HEK293 (cell line): Measurements from ENCODE around the gene TEDC2.

Source experiments
- CTCF ChIA-PET: fragments of 350-600 bp; formaldehyde crosslinking; extraction: SDS; loops from one replicate; lab custom pipeline; 2021; ENCODE audit warnings: antibody characterized with exemption; lab: Yijun Ruan, JAX
- POLR2A ChIA-PET: fragments of 300-600 bp; formaldehyde crosslinking; extraction: SDS; loops from one replicate; lab custom pipeline; 2020; ENCODE audit warnings: antibody characterized with exemption, inconsistent platforms; lab: Yijun Ruan, JAX
- H3K27ac ChIP-seq: fragments of 200-500 bp; sonication (Bioruptor generic); 2 replicates; pipeline ENCODE4 v1.5.1; 2014; ENCODE audit warnings: low read depth, low read length, control low read depth, inconsistent platforms; ENCODE audit errors: extremely low read depth
- H3K36me3 ChIP-seq, 2 experiments: fragments of 200-500 bp in 1 of 2; sonication (Bioruptor generic) in 1 of 2; 1 replicate in 1 of 2; 2 replicates in 1 of 2; pipeline ENCODE4 v1.5.1; 2014 to 2017; ENCODE audit warnings: inconsistent platforms in 2 of 2, low read length in 2 of 2; ENCODE audit not compliant: control insufficient read depth in 2 of 2, insufficient read depth in 1 of 2
- H3K4me1 ChIP-seq: fragments of 200-500 bp; sonication (Bioruptor generic); 2 replicates; pipeline ENCODE4 v1.5.1; 2014; ENCODE audit warnings: mild to moderate bottlenecking, low read length, inconsistent platforms; ENCODE audit not compliant: control insufficient read depth, insufficient read depth
- H3K4me3 ChIP-seq: 2 replicates; pipeline ENCODE4 v1.5.1; 2011; ENCODE audit warnings: low read depth, mild to moderate bottlenecking, control low read depth, low read length, moderate library complexity
- H3K9me3 ChIP-seq: fragments of 200-500 bp; sonication (Bioruptor generic); 2 replicates; pipeline ENCODE4 v1.5.1; 2014; ENCODE audit warnings: low read depth, low read length, inconsistent platforms; ENCODE audit not compliant: control insufficient read depth, insufficient read depth
- CTCF ChIP-seq: fragments of 450-650 bp; formaldehyde crosslinking; IDR thresholded peaks from 2 replicates; pipeline ENCODE4 v1.5.1; 2016; ENCODE audit warnings: missing biosample characterization, missing genetic modification characterization
- GLIS1 ChIP-seq: fragments of 450-650 bp; formaldehyde crosslinking; IDR thresholded peaks from 2 replicates; pipeline ENCODE4 v1.5.1; 2016; ENCODE audit warnings: missing biosample characterization, missing genetic modification characterization
- HOXC10 ChIP-seq: sonication (generic); formaldehyde crosslinking; IDR thresholded peaks from 2 replicates; pipeline ENCODE4 v1.8.1; 2023; ENCODE audit warnings: mild to moderate bottlenecking, missing genetic modification reagents
- KLF10 ChIP-seq: fragments of 450-650 bp; IDR thresholded peaks from 2 replicates; pipeline ENCODE4 v1.5.1; 2018; ENCODE audit warnings: missing biosample characterization, mild to moderate bottlenecking, missing genetic modification characterization
- SP2 ChIP-seq: fragments of 450-650 bp; formaldehyde crosslinking; IDR thresholded peaks from 2 replicates; pipeline ENCODE4 v1.5.1; 2016; ENCODE audit warnings: missing biosample characterization, missing genetic modification characterization
- TSHZ1 ChIP-seq: fragments of 450-650 bp; formaldehyde crosslinking; IDR thresholded peaks from 2 replicates; pipeline ENCODE4 v1.5.1; 2016; ENCODE audit warnings: missing biosample characterization, missing genetic modification characterization, borderline replicate concordance
- ZBTB10 ChIP-seq: fragments of 450-650 bp; formaldehyde crosslinking; IDR thresholded peaks from 2 replicates; pipeline ENCODE4 v1.5.1; 2016; ENCODE audit warnings: missing biosample characterization, missing genetic modification characterization
- ZFP37 ChIP-seq: fragments of 450-650 bp; formaldehyde crosslinking; IDR thresholded peaks from 2 replicates; pipeline ENCODE4 v1.5.1; 2016; ENCODE audit warnings: missing biosample characterization, missing genetic modification characterization
- ZFP69B ChIP-seq: fragments of 450-650 bp; formaldehyde crosslinking; IDR thresholded peaks from 2 replicates; pipeline ENCODE4 v1.5.1; 2016; ENCODE audit warnings: missing biosample characterization, missing genetic modification characterization
- ZNF280C ChIP-seq: fragments of 450-650 bp; formaldehyde crosslinking; IDR thresholded peaks from 2 replicates; pipeline ENCODE4 v1.5.1; 2016; ENCODE audit warnings: missing biosample characterization, missing genetic modification characterization
- ZNF394 ChIP-seq: fragments of 450-650 bp; formaldehyde crosslinking; IDR thresholded peaks from 2 replicates; pipeline ENCODE4 v1.5.1; 2016; ENCODE audit warnings: missing biosample characterization, missing genetic modification characterization, mild to moderate bottlenecking, moderate library complexity, borderline replicate concordance
- ZNF416 ChIP-seq: fragments of 450-650 bp; formaldehyde crosslinking; IDR thresholded peaks from 2 replicates; pipeline ENCODE4 v1.5.1; 2016; ENCODE audit warnings: missing biosample characterization, missing genetic modification characterization
- ZNF426 ChIP-seq: fragments of 450-650 bp; formaldehyde crosslinking; IDR thresholded peaks from 2 replicates; pipeline ENCODE4 v1.5.1; 2017; ENCODE audit warnings: missing biosample characterization, missing genetic modification characterization, mild to moderate bottlenecking, inconsistent platforms, moderate library complexity
- ZNF501 ChIP-seq: fragments of 450-650 bp; formaldehyde crosslinking; IDR thresholded peaks from 2 replicates; pipeline ENCODE4 v1.5.1; 2016; ENCODE audit warnings: missing biosample characterization, missing genetic modification characterization
- ZNF521 ChIP-seq: fragments of 450-650 bp; formaldehyde crosslinking; IDR thresholded peaks from 2 replicates; pipeline ENCODE4 v1.5.1; 2017; ENCODE audit warnings: missing biosample characterization, mild to moderate bottlenecking, missing genetic modification characterization
- ZNF621 ChIP-seq: fragments of 450-650 bp; formaldehyde crosslinking; IDR thresholded peaks from 2 replicates; pipeline ENCODE4 v1.5.1; 2017; ENCODE audit warnings: missing biosample characterization, missing genetic modification characterization
- ZNF629 ChIP-seq: fragments of 450-650 bp; formaldehyde crosslinking; IDR thresholded peaks from 2 replicates; pipeline ENCODE4 v1.5.1; 2017; ENCODE audit warnings: missing biosample characterization, missing genetic modification characterization
- ZNF677 ChIP-seq: fragments of 450-650 bp; IDR thresholded peaks from 2 replicates; pipeline ENCODE4 v1.5.0; 2018; ENCODE audit warnings: missing biosample characterization, mild to moderate bottlenecking, missing genetic modification characterization, moderate library complexity
- ZNF692 ChIP-seq: fragments of 450-650 bp; formaldehyde crosslinking; IDR thresholded peaks from 2 replicates; pipeline ENCODE4 v1.5.1; 2016; ENCODE audit warnings: missing biosample characterization, missing genetic modification characterization
- ZSCAN30 ChIP-seq: fragments of 450-650 bp; IDR thresholded peaks from 2 replicates; pipeline ENCODE4 v1.5.1; 2018; ENCODE audit warnings: missing biosample characterization, mild to moderate bottlenecking, missing genetic modification characterization, moderate library complexity

Gene TEDC2

GRCh38 chr16:2425825-2426430, 34.0 kb upstream of the TEDC2 start:
- TF ChIP-seq ZNF692 (tag by site-specific recombination) (peak; percentile 58), SP2 (no peak), HOXC10 (no peak), ZNF521 (tag by site-specific recombination) (no peak), TSHZ1 (tag by site-specific recombination) (no peak), GLIS1 (tag by site-specific recombination) (no peak), ZNF416 (tag by site-specific recombination) (no peak), KLF10 (tag by site-specific recombination) (no peak), ZNF426 (tag by site-specific recombination) (no peak), ZSCAN30 (tag by site-specific recombination) (no peak), ZFP69B (tag by site-specific recombination) (peak; percentile 13; the same call in 1 of the 2 replicates), ZNF394 (tag by site-specific recombination) (no peak)
- Histone ChIP-seq H3K36me3 (peaks cover 0 to 3% of the 10 kb centered on the region in 2 experiments; a peak in 1 of 3 replicates), H3K4me3 (no peak overlapping the region), H3K4me1 (no peaks in the 10 kb centered on the region; the same call in 1 of the 2 replicates), H3K27ac (no peak overlapping the region), H3K9me3 (no peaks in the 10 kb centered on the region)
- POLR2A ChIA-PET, result no interaction called here
- CTCF ChIA-PET, result no interaction called here

- ChIA-PET CTCF (no interaction called here), POLR2A (interaction anchor here (1.0 to 1.4 kb wide), 2 partner anchors 33 to 175 kb away, joined by 3 read pairs; partner anchors contain the start of genes ECI1 and TEDC2)
- H3K27ac ChIP-seq, result no peak overlapping the region
- H3K4me1 ChIP-seq, result no peaks in the 10 kb centered on the region; the same call in 1 of the 2 replicates
- no peaks in the 10 kb centered on the region for H3K9me3 ChIP-seq
- H3K36me3 ChIP-seq, result peaks cover 9 to 13% of the 10 kb centered on the region in 2 experiments; a peak in 2 of 3 replicates
- no peak overlapping the region for H3K4me3 ChIP-seq
- no peak for TF ChIP-seq ZBTB10
- TF ChIP-seq ZNF280C, result no peak
- no peak for TF ChIP-seq ZNF629
- TF ChIP-seq ZNF501 (tag by site-specific recombination), result no peak
- TF ChIP-seq ZNF521 (tag by site-specific recombination), result no peak
- TF ChIP-seq CTCF (tag by site-specific recombination), result no peak
- TF ChIP-seq ZNF677, result no peak
- TF ChIP-seq ZFP37 (tag by site-specific recombination), result no peak
- no peak for TF ChIP-seq ZNF621
These were observed 33.0 kb upstream of the TEDC2 start for GRCh38 chr16:2426941-2427361.
